Islet of Langerhans (tissue), 1 donor: ENCODE data around the gene IL19.
"Not testable (repeated sequence)": the region's sequence is repeated elsewhere in the genome, so short reads cannot be mapped to it uniquely, and the experiment has no call there.

Experiments
- FAIRE-seq: peaks from one replicate; lab custom pipeline; 2011; peaks lifted over from hg19 to GRCh38; lab: Jason Lieb, UNC

The IL19 gene

DNA sequence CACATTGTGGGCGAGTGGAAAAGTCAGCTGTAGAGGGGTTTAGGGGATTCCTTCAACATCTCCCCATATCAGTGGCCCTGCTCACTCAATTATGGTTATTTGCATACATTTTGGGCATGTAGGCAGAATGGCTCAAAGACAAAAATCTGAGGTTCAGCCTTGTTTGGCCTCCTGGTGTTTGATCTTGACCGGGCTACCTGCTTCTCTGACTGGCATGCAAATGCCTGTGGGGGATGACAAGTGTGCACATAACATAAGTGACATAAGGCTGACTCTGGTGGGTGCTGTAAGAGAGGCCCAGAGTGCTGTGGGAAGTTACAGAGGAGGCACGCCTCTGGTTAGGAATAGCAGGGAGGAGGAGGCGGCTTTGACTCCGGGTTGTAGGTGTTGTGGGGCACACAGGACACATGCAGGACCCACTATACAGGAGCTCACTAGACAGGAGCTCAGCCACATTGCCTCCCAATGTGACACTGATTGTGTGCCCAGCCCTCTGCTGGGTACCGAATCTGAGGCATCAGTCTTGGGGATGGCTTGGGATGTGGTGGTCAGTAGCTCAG is 29.4 kb upstream of the IL19 start:
- FAIRE-seq = no peak

DNA sequence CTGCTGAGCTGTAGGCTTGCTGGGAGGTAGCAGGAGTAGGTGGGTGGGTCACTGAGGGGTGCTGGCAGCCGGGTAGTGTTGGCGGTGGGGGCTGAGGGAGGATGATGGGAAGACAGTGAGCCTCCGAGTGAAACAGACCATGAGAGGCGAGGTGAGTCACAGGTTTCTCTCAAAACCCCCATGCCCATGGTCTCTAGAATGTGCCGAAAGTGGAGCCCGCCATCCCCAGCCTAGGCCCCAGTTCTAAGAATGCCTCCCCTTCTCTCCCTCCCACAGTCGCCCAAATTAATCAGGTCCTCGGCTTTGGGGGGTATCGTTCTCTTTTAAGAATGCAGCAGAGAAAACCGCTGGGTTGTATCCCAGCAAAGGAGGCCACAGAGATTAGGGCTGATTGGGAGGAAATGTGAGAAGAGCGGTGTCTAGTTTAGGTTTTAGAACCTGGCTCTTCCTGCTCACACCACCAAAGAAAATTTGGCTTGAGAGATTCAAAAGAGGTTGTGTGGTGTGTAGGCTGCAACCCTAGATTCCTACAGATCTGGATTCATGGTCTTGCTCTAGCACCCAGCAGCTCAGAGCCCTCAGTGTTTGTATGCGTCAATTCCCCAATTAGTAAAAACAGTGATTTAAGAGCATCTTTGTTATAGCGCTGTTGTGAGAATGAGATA is 27.7 kb upstream of the IL19 start:
- FAIRE-seq = no peak

DNA sequence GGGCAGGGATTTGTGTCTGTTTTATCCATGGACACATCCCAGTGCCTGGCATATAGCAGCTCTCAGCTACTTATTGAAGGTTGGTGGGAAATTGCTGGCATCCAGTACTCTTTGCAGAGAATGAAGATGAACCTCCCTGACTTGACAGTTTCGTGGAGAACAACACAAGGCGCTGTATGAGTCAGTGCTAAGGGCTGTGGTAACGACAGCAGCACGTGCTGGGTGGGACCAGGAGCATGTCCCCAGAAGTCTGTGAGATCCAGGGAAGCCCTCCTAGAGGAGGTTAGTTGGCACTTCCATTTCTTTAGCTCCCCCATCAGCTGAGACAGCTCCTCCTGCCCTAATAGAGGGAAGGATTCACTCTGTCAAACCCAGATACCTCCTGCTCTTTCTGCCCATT is 25.9 kb upstream of the IL19 start:
- no peak for FAIRE-seq

DNA sequence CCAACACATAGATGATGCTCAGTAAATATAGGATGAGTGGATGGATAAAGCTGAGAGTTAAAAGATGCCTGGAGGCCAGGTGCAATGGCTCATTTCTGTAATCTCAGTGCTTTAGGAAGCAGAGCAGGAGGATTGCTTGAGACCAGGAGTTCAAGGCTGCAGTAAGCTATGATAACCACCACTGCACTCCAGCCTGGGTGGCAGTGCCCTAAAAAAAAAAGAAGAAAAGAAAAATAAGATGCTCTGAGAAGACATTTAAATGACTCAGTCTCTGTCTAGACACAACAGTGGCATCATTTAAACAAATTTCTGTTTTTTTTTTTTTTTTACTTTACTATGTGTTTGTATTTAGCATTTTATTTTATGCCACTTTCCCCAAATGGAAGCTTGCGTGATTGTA is 25.3 kb upstream of the IL19 start:
- FAIRE-seq = no peak

DNA sequence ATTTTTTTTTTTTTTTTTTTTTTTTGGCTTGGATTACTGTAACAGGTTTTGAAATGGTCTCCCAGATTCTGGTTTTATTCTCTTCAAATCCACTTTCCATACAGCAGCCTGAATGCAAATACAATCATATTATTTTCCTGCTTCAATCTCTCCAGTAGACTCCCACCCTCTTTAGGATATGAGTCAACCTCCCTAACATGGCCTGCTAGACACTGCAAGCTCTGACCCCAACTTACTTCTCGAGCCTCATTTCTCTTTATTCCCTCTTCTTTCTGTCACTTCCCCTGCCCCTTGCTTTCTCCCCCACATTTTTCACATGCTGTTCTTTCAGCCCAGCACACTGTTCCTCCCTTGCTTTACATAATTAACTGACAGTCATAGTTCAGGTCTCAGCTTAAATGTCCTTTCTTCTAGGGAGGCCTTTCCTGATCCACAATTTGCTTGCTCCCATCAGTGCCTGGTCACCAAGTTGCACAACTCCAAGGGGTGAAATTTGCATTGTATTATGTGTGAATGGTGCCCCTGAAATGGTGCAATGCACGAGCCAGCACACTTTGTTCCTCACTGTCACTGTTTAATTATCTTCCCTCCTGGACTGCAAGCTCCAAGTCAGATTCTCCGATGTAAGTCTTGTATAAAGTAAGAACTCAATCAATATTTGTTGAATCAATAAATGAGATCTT is 22.1 kb upstream of the IL19 start:
- FAIRE-seq = no peak

DNA sequence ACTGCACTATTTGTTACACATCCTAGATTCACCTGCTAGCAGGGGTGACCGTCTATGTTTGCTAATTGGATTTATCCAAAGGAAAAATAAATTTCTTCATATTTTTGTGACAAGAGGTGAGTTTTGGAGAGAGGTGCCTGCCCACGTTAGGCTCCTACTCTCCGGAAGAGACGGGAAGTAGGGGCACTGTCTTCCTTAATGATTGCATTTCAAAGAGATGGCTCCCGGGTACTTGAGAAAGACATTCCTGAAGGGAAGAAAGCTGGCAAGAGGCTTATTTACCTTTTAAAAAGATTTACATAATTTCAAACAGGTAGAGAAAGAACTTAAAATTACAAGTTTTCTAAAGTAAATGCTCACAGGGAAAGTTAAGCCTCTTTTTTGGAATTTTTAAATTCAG is 18.7 kb upstream of the IL19 start:
- FAIRE-seq = no peak

DNA sequence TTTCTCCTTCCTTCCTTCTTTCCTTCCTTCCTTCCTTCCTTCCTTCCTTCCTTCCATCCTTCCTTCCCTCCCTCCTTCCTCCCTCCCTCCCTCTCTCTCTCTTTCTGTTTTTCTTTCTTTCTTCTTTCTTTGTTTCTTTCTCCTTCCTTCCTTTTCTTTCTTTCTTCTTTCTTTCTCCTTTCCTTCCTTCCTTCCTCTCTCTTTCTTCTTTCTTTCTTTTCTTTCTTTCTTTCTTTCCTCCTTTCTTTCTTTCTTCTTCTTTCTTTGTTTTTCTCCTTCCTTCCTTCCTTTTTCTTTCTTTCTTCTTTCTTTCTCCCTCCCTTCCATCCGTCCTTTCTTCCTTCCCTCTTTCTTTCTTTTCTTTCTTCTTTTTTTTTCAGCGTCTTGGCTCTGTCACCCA is 18.1 kb upstream of the IL19 start:
- FAIRE-seq = no peak

DNA sequence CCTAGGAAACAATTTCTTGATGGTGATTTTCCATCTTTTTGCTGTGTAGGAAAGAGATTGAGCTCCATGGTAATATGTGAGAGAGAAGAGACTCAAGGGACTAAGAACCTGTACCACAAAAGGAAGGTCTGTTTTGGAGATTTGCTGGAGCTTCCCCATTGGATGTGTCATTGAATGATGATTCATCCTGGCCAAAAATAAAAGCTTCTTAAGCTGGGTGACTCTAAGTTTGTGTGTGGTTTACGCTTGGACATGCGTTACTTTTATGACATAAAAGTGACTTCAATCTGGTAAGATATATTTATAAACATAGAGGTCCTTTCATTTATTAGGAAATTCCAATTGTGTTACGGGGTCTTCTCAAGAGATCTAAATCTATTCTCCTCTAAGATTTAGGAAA is 17.4 kb upstream of the IL19 start:
- FAIRE-seq = no peak

DNA sequence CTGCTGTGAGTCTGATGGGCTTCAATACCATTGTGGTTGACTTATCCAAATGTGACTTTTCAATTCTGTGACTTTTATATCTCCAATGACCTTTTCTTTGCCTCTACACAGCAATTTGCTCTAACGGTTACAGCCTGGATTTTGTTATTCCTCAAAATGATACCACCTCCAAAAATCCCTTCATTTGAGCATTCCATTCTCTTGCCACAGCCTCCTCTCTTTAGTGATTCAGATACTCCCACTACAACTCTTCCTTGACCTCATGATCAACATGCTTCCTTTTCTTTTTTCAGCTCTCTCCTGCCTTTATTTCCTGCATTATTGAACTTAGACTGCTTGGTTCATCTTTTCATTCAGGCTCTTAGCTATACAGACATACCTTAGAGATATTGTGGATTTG is 16.6 kb upstream of the IL19 start:
- no peak for FAIRE-seq

DNA sequence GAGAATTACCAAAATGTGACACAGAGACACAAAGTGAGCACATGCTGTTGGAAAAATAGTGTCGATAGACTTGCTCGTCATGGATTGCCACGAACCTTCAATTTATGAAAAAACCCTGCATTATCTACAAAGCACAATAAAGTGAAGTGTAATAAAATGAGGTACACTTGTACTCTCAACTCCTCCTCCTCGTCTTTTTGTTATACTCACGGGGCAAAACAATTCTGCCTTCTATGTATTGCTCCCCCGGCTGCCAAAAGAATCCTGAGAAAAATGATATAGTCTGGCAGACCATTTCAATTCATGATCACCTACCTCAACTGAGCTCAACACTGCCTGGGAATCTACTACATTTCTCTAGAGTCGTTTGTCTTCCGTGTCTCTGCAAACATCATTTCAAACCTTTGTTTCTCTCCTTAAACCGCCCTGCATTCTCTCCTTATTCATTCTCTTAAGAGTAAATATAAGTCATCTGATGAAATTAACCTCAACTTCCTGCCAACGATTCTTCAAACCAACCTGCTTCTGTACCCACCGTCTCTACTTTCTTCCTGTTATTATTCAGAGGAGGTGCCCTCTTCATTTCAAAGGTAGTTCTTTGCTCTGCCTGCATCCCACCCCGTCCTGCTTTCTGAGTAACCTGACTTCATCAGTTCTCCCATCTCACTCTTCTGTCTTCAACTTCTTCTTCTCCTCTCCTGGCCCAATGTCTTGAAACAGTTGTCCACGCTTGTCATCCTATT is 12.9 kb upstream of the IL19 start:
- FAIRE-seq = no peak

DNA sequence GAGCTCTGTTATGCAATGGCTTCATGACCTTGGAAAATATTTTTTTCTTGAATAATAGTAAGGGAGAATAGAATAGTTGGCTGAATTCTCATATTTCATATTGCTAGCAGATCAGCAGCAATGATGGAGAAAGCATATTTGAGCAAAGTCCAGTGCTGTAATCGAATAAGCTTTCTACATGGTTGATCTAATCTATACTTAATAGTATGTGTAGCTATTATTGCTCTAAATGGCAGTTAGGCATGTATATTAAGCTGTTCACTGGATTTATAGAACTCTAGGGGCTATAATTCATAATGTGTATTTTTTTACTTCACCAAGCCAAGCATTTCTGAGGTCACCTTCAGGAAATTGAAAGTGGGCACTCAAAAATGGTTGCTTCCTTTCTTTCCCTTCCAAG is 10.0 kb upstream of the IL19 start:
- FAIRE-seq = no peak

DNA sequence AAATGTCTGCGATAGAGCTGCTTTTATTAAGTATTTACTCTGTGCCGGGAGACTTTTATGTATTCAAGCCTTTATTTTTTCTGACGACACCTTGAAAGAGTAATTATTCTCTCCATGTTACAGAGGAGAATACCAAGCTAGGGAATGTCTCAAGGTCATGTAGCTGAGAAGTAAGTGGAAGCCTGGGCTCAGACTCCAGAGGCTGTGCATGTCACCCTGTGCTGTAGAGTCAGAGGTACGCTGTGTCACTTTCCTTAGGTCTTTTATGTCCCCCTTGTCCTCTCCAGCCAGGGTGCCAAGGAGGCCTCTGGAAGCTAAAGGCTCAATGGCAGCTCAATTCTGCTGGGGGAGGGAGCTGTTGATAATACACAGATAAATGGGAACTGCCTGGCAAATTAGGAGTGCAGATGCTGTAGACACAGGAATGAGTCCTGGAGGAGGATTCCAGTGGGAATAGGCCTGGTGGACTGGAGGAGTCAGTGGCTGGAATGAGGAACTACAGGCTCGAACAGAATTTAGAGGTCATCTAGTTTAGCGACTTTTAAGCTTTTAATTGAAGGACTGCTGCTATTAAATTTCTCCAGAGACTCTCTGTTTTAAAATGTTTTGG is 9.3 kb upstream of the IL19 start:
- no peak for FAIRE-seq

DNA sequence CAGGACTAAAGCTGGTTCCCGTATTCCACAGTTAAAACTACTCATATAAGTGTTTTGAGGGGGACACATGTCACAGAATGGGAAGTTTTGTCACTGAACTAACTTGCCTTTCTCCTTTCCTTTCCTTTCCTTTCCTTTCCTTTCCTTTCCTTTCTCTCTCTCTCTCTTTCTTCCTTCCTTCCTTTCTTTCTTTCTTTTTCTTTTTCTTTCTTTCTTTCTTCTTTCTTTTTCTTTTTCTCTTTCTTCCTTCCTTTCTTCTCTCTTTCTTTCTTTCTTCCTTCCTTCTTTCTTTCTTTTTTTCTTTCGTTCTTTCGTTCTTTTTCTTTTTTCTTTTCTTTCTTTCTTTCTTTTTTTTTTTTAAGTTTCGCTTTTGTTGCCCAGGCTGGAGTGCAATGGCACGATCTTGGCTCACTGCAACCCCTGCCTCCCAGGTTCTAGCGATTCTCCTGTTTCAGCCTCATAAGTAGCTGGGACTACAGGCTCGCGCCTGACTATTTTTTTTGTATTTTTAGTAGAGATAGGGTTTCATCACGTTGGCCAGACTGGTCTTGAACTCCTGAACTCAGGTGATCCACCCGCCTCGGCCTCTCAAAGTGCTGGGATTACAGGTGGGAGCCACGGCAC is 7.7 kb upstream of the IL19 start:
- not testable (repeated sequence) for FAIRE-seq

DNA sequence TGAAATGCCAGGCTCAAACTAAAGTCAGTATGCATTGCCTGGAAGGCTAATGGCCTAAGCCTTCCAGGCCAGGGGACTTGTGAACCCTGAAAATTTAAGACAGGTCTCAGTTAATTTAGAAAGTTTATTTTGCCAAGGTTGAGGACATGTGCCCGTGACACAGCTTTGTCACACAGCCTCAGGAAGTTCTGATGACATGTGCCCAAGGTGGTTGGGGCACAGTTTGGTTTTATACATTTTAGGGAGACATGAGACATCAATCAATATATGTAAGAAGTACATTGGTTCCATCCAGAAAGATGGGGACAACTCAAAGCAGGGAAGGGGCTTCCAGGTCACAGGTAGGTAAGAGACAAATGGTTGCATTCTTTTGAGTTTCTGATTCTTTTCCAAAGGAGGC is 4.8 kb upstream of the IL19 start:
- FAIRE-seq = not testable (repeated sequence)

DNA sequence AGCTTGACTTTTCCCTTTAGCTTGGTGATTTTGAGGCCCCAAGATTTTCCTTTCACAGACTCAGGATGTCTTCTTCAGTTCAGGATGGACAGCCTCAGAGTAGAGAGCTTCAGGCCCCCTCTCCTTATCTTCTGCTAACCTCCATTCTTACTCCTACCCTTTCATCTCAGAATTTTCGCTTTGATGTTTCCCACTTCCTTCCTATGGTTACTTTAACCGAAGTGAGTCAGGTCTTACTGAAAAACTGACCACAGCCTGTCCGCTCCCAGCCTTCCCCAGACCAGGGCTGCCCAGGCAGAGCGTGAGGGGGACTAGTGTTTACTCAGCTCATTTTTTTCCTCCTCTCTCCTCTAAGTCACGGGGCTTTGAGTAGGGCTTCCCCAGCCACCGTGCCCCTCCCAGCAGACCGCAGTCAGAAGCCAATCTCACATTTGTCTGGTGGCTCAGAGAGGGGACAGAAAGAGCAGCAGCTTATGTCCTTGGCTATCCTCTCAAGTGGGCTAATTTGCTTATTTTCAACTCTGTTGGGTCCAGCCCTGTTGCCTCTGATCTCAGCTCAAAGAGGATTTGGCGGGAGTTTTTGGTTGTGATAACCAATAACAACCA is 4.2 kb upstream of the IL19 start:
- FAIRE-seq = no peak

DNA sequence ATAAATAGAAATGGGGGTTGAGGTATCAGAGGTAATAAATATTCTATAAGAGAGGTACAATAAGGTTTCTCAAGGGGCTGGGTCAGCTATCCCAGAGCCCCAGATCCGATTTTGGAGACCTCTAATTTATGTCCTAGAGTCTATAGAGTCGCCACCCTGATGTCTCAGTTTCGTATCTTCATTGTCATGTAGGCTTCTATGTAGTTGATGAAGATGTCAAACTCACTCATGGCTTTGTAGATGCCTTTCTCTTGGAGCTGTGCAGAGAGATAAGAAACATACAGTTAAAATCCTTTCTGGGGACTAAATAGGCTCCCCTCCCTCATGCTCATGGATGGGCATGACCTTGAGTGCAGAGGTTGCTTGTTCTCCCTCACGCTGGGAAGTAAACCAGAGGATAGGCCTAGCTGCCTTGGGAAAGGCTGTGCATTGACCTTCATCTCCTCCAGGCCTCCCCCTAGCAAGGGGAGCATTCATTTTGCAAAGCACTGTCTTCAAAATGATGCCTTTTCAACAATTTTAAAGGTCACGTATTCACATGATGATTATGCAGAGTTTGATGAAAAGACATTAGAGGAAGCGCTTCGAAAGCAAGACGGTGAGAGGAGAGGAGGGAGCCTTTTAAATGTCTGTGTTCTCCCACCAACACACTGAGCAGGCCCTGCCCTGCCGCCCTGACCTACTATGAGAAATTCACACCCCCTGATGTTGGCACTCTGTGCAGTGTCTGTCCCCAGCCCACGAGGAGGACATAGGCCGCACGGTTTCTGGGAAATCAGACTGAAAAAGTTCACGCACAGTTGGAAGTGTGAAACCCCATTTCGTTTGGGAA is 1.9 kb upstream of the IL19 start:
- FAIRE-seq = no peak

DNA sequence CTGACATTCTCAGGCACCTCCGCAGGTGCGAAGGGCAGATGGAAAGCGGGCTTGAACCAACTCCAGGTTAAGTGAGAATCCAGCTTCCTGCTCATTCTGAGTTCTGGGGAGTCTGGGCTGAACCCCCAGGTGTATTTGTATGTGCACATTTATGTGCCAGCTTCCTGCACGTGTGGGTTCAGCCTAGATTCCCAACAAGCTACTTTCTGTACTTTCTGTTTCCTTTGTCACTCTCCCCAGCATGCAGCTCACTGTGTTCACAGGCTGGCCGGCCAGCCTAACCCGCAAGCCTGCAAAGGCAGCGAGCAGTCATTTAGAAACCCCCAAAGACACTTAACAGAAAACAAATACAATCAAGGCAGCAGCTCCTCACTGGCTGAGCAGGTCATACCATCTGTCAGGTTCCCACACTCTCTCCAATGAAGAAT is 1.3 kb upstream of the IL19 start:
- FAIRE-seq = no peak

DNA sequence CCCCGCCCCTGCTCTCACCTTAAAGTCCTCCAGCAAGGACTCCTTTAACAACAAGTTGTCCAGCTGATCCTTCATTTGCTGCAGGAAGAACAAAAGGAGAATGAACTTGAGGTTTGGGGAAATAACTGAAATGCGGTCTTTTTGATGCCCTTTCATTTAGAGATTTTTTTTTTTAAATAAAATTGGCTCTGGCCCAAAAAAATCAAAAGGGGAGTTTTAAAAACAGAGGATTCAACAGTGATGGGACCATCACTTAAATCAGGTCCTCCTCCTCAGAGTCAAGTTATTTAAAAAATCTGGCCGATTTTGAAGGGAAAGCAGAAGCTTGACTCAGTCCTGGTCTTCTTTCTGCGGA is 742 bp downstream of the IL19 start:
- FAIRE-seq = no peak

DNA sequence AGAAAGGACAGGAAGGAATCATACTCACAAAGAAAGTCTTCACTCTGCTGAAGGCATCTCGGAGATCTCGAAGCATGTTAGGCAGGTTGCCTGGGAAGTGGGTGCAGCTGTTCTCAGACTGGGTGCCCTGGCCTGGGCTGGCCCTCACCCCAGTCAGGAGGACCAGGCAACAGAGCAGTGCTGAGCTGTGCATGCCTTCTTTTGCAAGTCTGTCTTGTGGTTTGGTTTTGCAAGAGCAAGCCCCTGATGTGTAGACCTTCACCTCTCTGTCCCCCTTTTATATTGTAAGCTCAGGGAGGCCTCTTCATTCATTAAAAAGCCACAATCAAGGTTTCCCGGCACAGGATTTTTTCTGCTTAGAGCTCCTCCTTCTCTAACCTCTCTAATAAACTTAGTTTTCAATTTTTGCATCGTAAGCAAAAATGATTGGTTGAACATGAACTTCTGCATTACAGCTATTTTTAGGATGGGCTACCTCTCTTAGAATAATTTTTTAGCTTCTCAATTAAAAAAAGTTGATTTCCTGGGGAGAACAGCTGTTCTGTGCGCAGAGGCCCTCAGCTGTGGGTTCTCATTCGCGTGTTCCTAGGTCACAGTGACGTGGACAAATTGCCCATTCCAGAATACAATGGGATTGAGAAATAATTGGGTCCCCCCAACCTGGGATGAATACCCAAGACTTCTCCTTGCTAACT is 1.8 kb downstream of the IL19 start, which contains the start of gene IL10:
TSS of gene IL10 (minus strand) at position 252 of the 695 bp plus-strand sequence. CDS start at position 193, 59 bp downstream.
- FAIRE-seq = no peak

DNA sequence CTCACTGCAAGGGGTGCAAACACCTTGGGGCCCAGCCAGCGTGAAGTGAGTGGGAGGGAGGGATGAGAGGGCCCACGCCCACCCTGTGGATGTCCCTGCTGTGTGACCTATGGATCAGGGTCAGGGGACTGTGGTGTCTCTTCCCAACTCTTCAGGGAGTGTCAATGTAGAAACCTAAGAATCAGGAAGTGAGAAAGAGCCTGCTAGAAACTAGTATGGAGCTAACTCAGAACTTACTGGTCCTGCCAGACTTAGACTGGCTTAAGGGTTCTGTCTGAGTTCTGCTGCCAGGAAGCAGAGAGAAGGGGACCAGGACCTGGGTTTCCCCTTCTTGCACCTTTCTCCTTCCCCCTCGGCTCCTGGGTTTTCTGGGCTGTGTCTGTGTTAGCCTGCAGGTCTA is 3.5 kb downstream of the IL19 start:
- no peak for FAIRE-seq
